Measurements from ENCODE around the gene TNFRSF21.

GRCh38 chr6:47277702-47278101, 32.0 kb downstream of the TNFRSF21 start:
- TF ChIP-seq ZBTB7A (IDR thresholded peaks at IDR 0.05; ENCODE audit: low read depth) (no peak), REST (IDR thresholded peaks at IDR 0.05; ENCODE audit: low read depth) (no peak), CREB1 (IDR thresholded peaks at IDR 0.05; ENCODE audit: low read depth) (no peak), MAX (IDR thresholded peaks at IDR 0.05) (no peak), TEAD4 (IDR thresholded peaks at IDR 0.05) (no peak), TAF1 (IDR thresholded peaks at IDR 0.05; ENCODE audit: low read depth) (no peak), YY1 (IDR thresholded peaks at IDR 0.05; ENCODE audit: low read depth) (no peak), CEBPB (IDR thresholded peaks at IDR 0.05) (no peak), EP300 (IDR thresholded peaks at IDR 0.05; ENCODE audit: borderline replicate concordance) (no peak), USF1 (IDR thresholded peaks at IDR 0.05) (no peak), NFIC (IDR thresholded peaks at IDR 0.05) (no peak), RAD21 (IDR thresholded peaks at IDR 0.05; ENCODE audit: low read depth) (no peak), EGR1 (IDR thresholded peaks at IDR 0.05) (no peak), FOXM1 (IDR thresholded peaks at IDR 0.05; ENCODE audit: borderline replicate concordance, low read depth) (no peak)

Data from Ishikawa (cell line).